Bronchial epithelial cell (primary cell): Measurements from ENCODE around the gene ARRB1. TPM values are rescaled to one million over a fixed set of nuclear protein-coding genes. Genes with fewer than 3 reads are reported as not detected.

Experiments
- DNase-seq: peaks from one replicate; pipeline ENCODE4 v3.0.0-alpha.2; 2010; ENCODE audit warnings: low read depth
- FAIRE-seq: peaks from 2 replicates; lab custom pipeline; 2011; peaks lifted over from hg19 to GRCh38; lab: Jason Lieb, UNC
- H3K27me3 ChIP-seq: 2 replicates; pipeline ENCODE4 v1.5.1; 2011; ENCODE audit warnings: low read length; ENCODE audit not compliant: control insufficient read depth, insufficient read depth
- H3K36me3 ChIP-seq: 2 replicates; pipeline ENCODE4 v1.5.1; 2011; ENCODE audit warnings: low read length; ENCODE audit not compliant: control insufficient read depth, insufficient read depth
- H3K4me3 ChIP-seq: 2 replicates; pipeline ENCODE4 v1.5.1; 2011; ENCODE audit warnings: mild to moderate bottlenecking, low read depth, low read length, control low read depth
- total RNA-seq: library from RNA; depleted of rRNA; stranded (reverse); fragments of >200 nt; gene quantifications from 2 replicates; pipeline ENCODE4 v1.2.1, GENCODE V29; 2014
- TF ChIP-seq, protein P1 (sequence below): IDR thresholded peaks from 2 replicates; pipeline ENCODE4 v1.5.1; 2011; ENCODE audit warnings: mild to moderate bottlenecking, moderate library complexity, low read length, control low read depth, inconsistent platforms; ENCODE audit not compliant: insufficient read depth, severe bottlenecking

Gene ARRB1
- total RNA-seq, 1 donor from 2014 or later = 0.26 TPM

DNA sequence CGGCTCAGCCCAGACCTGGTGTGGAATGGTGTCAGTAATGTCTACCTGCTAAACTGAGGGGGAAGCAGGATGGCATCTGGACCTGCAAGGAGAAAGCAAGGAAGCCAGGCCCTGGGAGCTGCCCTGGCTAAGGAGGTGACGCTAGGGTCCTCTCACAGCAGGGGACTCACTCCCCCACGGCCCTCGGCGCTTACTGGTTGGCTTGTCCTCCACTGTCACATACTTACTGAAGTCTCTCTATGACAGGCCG is 62.0 kb downstream of the ARRB1 start:
- Histone ChIP-seq H3K36me3 (no peaks in the 10 kb centered on the region), H3K27me3 (peaks cover 1% of the 10 kb centered on the region), H3K4me3 (no peak overlapping the region)
- DNase-seq (no peak), FAIRE-seq (no peak)
- TF ChIP-seq, protein P1, sequence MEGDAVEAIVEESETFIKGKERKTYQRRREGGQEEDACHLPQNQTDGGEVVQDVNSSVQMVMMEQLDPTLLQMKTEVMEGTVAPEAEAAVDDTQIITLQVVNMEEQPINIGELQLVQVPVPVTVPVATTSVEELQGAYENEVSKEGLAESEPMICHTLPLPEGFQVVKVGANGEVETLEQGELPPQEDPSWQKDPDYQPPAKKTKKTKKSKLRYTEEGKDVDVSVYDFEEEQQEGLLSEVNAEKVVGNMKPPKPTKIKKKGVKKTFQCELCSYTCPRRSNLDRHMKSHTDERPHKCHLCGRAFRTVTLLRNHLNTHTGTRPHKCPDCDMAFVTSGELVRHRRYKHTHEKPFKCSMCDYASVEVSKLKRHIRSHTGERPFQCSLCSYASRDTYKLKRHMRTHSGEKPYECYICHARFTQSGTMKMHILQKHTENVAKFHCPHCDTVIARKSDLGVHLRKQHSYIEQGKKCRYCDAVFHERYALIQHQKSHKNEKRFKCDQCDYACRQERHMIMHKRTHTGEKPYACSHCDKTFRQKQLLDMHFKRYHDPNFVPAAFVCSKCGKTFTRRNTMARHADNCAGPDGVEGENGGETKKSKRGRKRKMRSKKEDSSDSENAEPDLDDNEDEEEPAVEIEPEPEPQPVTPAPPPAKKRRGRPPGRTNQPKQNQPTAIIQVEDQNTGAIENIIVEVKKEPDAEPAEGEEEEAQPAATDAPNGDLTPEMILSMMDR = no peak

DNA sequence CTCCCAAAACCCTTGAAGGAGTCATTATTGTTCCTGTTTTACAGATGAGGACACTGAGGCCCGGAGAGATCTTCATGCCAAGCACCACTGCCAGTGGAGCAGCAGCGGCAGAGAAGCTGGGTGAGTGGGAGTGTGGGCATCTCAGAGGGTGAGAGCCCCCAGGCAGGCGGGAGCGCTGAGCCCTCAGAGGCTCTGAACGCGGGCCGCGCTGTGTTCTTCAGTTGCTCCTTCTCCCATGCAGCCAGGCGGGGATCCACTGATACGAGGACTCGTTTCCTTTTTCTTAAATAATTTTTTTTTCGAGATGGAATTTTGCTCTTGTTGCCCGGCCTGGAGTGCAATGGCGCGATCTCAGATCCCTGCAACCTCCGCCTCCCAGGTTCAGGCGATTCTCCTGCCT is 63.9 kb downstream of the ARRB1 start:
- no peaks in the 10 kb centered on the region for H3K36me3 ChIP-seq
- H3K4me3 ChIP-seq = no peak overlapping the region
- FAIRE-seq (no peak), DNase-seq (no peak)
- TF ChIP-seq, protein P1 = no peak
- peaks cover 1% of the 10 kb centered on the region for H3K27me3 ChIP-seq

- peak; percentile 64 for FAIRE-seq
- DNase-seq = peak; percentile 36
- Histone ChIP-seq H3K27me3 (peaks cover 1% of the 10 kb centered on the region), H3K36me3 (no peaks in the 10 kb centered on the region), H3K4me3 (no peak overlapping the region)
- TF ChIP-seq, protein P1 = no peak
Measured at GRCh38 chr11:75286826-75287465, 64.5 kb downstream of the ARRB1 start.

- Histone ChIP-seq H3K36me3 (no peaks in the 10 kb centered on the region), H3K27me3 (peaks cover 1% of the 10 kb centered on the region), H3K4me3 (no peak overlapping the region)
- no peak for DNase-seq
- TF ChIP-seq, protein P1 = no peak
- FAIRE-seq = peak; percentile 28
Measured at GRCh38 chr11:75285776-75286360, 65.6 kb downstream of the ARRB1 start.

DNA sequence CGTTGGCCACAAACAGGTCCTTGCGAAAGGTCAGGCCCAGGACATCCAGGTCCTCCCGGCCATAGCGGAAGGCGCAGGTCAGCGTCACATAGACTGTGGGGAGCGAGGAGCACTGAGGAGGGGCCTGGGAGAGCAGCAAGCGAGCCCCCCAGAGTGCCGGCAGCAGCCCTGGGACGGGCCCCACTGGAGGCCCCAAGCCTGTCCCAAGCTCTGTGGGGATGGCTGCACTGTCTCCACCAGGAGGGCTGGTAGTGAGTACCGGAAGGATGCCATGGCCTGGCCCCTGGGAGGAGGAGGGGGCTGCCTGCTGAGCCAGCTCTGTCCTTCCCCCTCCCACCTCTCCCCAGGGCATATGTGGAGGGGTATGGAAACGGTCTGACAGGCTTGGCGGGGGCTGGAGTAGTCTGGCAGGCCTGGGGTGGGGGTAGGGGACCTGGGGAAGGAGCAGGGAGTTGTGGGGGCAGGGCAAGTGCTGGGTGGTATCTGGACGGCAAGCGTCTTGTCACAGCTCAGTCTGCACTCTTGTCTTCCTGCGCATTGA is 68.0 kb downstream of the ARRB1 start:
- peaks cover 2% of the 10 kb centered on the region for H3K27me3 ChIP-seq
- TF ChIP-seq, protein P1 = no peak
- FAIRE-seq = no peak
- no peaks in the 10 kb centered on the region for H3K36me3 ChIP-seq
- no peak for DNase-seq
- H3K4me3 ChIP-seq = no peak overlapping the region
